ENCODE data around the gene THADA. TPM values are rescaled to one million over a fixed set of nuclear protein-coding genes. Genes with fewer than 3 reads are reported as not detected.

The THADA gene
- total RNA-seq, 1 experiment from 2014 or later, result 20.1 TPM

DNA sequence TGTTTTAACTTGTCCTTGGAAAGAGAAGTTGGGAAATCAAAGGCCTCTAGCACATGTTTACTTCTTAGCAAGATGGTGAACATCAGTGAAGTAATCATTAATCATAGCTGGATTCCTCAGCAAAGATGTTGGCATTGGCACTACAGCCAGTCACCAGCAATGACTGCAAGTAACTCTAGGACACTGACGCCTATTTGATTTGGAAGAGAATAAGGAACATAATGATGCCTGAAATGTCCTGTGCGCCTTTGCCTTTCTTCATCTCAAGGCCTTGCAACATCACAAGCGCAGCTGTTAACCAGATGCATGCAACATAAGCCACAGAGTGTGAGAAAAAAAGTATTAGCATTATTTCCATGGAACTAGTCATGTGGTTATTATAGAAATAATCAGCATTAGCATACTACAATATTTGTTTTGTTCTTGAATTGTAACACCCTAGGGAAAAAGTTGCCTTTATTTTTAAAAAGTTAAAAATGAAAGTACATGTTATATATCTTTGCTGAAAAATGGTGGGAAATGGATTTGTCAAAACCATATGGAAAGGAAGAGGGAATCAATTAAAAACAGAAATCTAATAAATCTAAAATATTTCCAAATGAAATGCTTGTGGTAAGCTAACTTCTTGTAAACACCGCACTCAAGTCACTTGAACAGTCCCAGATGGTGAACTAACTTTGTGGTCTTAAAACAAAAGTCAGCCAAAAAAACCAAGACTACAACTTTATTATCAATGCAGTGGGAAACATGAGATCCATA, 55.6 kb downstream of the THADA start:
- no CpG with 5 or more reads among the region's 4 CpGs for WGBS (ENCODE audit: extremely low coverage, insufficient read length, low lambda C conversion rate)
- H2AFZ ChIP-seq (ENCODE audit: low read length), result no peak overlapping the region
- H3K9me3 ChIP-seq (ENCODE audit: control insufficient read depth, low read depth, low read length), result no peaks in the 10 kb centered on the region
- no peaks in the 10 kb centered on the region for H4K20me1 ChIP-seq (ENCODE audit: control insufficient read depth, insufficient read depth, insufficient read length)
- no peak overlapping the region for H3K4me3 Mint-ChIP-seq
- H3K79me2 ChIP-seq (ENCODE audit: insufficient read depth, low read length), result no peaks in the 10 kb centered on the region
- H3K9me3 Mint-ChIP-seq, result peaks cover 0 to 3% of the 10 kb centered on the region in 2 experiments; a peak in 1 of 5 replicates
- H3K23me2 ChIP-seq (ENCODE audit: insufficient read length, low read depth, low read length, poor library complexity, severe bottlenecking), result no peaks in the 10 kb centered on the region
- TF ChIP-seq, protein P1, sequence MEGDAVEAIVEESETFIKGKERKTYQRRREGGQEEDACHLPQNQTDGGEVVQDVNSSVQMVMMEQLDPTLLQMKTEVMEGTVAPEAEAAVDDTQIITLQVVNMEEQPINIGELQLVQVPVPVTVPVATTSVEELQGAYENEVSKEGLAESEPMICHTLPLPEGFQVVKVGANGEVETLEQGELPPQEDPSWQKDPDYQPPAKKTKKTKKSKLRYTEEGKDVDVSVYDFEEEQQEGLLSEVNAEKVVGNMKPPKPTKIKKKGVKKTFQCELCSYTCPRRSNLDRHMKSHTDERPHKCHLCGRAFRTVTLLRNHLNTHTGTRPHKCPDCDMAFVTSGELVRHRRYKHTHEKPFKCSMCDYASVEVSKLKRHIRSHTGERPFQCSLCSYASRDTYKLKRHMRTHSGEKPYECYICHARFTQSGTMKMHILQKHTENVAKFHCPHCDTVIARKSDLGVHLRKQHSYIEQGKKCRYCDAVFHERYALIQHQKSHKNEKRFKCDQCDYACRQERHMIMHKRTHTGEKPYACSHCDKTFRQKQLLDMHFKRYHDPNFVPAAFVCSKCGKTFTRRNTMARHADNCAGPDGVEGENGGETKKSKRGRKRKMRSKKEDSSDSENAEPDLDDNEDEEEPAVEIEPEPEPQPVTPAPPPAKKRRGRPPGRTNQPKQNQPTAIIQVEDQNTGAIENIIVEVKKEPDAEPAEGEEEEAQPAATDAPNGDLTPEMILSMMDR (conservative IDR thresholded peaks at IDR 0.05), result no peak
- H3K4me2 ChIP-seq (ENCODE audit: insufficient read depth, insufficient read length, low read length), result no peak overlapping the region
- H4K91ac ChIP-seq (ENCODE audit: insufficient read length, low read depth, low read length), result no peak overlapping the region
- H3K18ac ChIP-seq (ENCODE audit: insufficient read length, low read depth, low read length), result no peak overlapping the region
- no peaks in the 10 kb centered on the region for H3K4me1 Mint-ChIP-seq
- no peak overlapping the region for H2BK12ac ChIP-seq (ENCODE audit: insufficient read length, low read depth, low read length)
- no peak overlapping the region for H2AK5ac ChIP-seq (ENCODE audit: insufficient read length, low read length)
- no peak overlapping the region for H4K5ac ChIP-seq (ENCODE audit: insufficient read length, low read depth, low read length)
- peaks cover 0 to 4% (median under 1%) of the 10 kb centered on the region in 3 experiments; a peak in 5 of 7 replicates for H3K36me3 Mint-ChIP-seq (ENCODE audit: insufficient read depth in 1 of 3, low read depth in 3 of 3)
- no peak overlapping the region for H3T11ph ChIP-seq (ENCODE audit: low read length)
- H3K27me3 ChIP-seq (ENCODE audit: insufficient read depth, low read length), result no peaks in the 10 kb centered on the region
- no peak overlapping the region for H3K4ac ChIP-seq (ENCODE audit: low read depth, low read length)
- no peak overlapping the region for H3K27ac ChIP-seq (ENCODE audit: insufficient read length, low read depth, low read length)
- no peak overlapping the region for H3K23ac ChIP-seq (ENCODE audit: insufficient read length, low read depth, low read length)
- H3K79me1 ChIP-seq (ENCODE audit: insufficient read depth, low read depth, low read length, poor library complexity, severe bottlenecking), result no peaks in the 10 kb centered on the region
- no peak overlapping the region for H3K14ac ChIP-seq (ENCODE audit: insufficient read depth, low read length)
- DNase-seq, result no peak
- H3K56ac ChIP-seq (ENCODE audit: insufficient read length, low read depth, low read length), result no peak overlapping the region
- H3K27ac Mint-ChIP-seq, result peak overlapping the region in 1 of 3 experiments; percentile 9; a peak in 1 of 7 replicates
- no peak overlapping the region for H2BK120ac ChIP-seq (ENCODE audit: low read depth, low read length, poor library complexity, severe bottlenecking)
- no peak overlapping the region for H2BK5ac ChIP-seq (ENCODE audit: insufficient read length, low read length)
- no peak overlapping the region for H2BK20ac ChIP-seq (ENCODE audit: low read depth, low read length, poor library complexity, severe bottlenecking)
- H3K27me3 Mint-ChIP-seq (ENCODE audit: low read depth), result no peaks in the 10 kb centered on the region
- H4K8ac ChIP-seq (replicated peaks; ENCODE audit: insufficient read length, low read depth, low read length), result no peak overlapping the region
- no peaks in the 10 kb centered on the region for H3K4me1 ChIP-seq (ENCODE audit: insufficient read depth, low read length)
- no peak overlapping the region for H2BK15ac ChIP-seq (ENCODE audit: low read depth, low read length)
- no peak overlapping the region for H3K9ac ChIP-seq (ENCODE audit: extremely low read depth, insufficient read length, low read length)

Measured in H9 (cell line).